ENCODE results near the gene DACT1.

GRCh38 chr14:58617619-58618018 is 20.1 kb upstream of the DACT1 start:
- TF ChIP-seq CTCF (IDR thresholded peaks at IDR 0.05) (no peak), POLR2AphosphoS5 (IDR thresholded peaks at IDR 0.05) (no peak)
